Dendritic cell treated with granulocyte-macrophage colony-stimulating factor and Interleukin-4, amounts not matched to agents 40 ng/mL and 50 ng/mL, for 4 days (primary cell): Measurements from ENCODE around the gene ST3GAL5.

Source experiments
- H3K27ac Mint-ChIP-seq: one replicate; pipeline ENCODE4 v1.8.0; 2022; ENCODE audit warnings: mild to moderate bottlenecking, mixed read lengths
- H3K27me3 Mint-ChIP-seq: one replicate; pipeline ENCODE4 v1.8.0; 2022; ENCODE audit warnings: mild to moderate bottlenecking, mixed read lengths
- H3K36me3 Mint-ChIP-seq: one replicate; pipeline ENCODE4 v1.8.0; 2022; ENCODE audit warnings: low read depth, mixed read lengths
- H3K4me1 Mint-ChIP-seq: one replicate; pipeline ENCODE4 v1.8.0; 2022; ENCODE audit warnings: low read depth, mixed read lengths
- H3K4me3 Mint-ChIP-seq: one replicate; pipeline ENCODE4 v1.8.0; 2022; ENCODE audit warnings: mild to moderate bottlenecking, moderate library complexity, mixed read lengths
- H3K9me3 Mint-ChIP-seq: one replicate; pipeline ENCODE4 v1.8.0; 2022; ENCODE audit warnings: mixed read lengths
- intact Hi-C: fragments of 100-400 bp; cut with micrococcal nuclease; formaldehyde crosslinking; loops from one replicate; pipeline ENCODE4 v1.15.0; 2022

Gene ST3GAL5

GRCh38 chr2:85800586-85800985 lies 88.2 kb downstream of the ST3GAL5 start:
- Mint-ChIP-seq H3K27ac (no peak overlapping the region), H3K4me1 (peaks cover 10% of the 10 kb centered on the region), H3K9me3 (peaks cover 6% of the 10 kb centered on the region), H3K4me3 (no peak overlapping the region), H3K36me3 (no peaks in the 10 kb centered on the region), H3K27me3 (peaks cover 39% of the 10 kb centered on the region)
- intact Hi-C loops, result no loop called here

GRCh38 chr2:85799215-85799956 lies 89.4 kb downstream of the ST3GAL5 start:
- peaks cover 7% of the 10 kb centered on the region for H3K4me1 Mint-ChIP-seq
- no peak overlapping the region for H3K4me3 Mint-ChIP-seq
- no peaks in the 10 kb centered on the region for H3K36me3 Mint-ChIP-seq
- peaks cover 6% of the 10 kb centered on the region for H3K9me3 Mint-ChIP-seq
- peaks cover 37% of the 10 kb centered on the region for H3K27me3 Mint-ChIP-seq
- intact Hi-C loops, result no loop called here
- no peak overlapping the region for H3K27ac Mint-ChIP-seq

- Mint-ChIP-seq H3K36me3 (no peaks in the 10 kb centered on the region), H3K4me3 (no peak overlapping the region), H3K27ac (no peak overlapping the region), H3K4me1 (no peaks in the 10 kb centered on the region), H3K27me3 (peaks cover 28% of the 10 kb centered on the region), H3K9me3 (peaks cover 6% of the 10 kb centered on the region)
- intact Hi-C loops, result loop anchor here (2.0 kb wide), 1 partner anchor 47 kb away; no protein-coding TSS in a partner anchor
Measured at GRCh38 chr2:85797921-85798320, 90.9 kb downstream of the ST3GAL5 start.

GRCh38 chr2:85797263-85797660 lies 91.5 kb downstream of the ST3GAL5 start:
- H3K27ac Mint-ChIP-seq, result no peak overlapping the region
- H3K9me3 Mint-ChIP-seq, result peaks cover 4% of the 10 kb centered on the region
- H3K4me1 Mint-ChIP-seq, result no peaks in the 10 kb centered on the region
- no peaks in the 10 kb centered on the region for H3K36me3 Mint-ChIP-seq
- H3K27me3 Mint-ChIP-seq, result peaks cover 32% of the 10 kb centered on the region
- intact Hi-C loops, result loop anchor here (2.0 kb wide), 1 partner anchor 46 kb away; no protein-coding TSS in a partner anchor
- no peak overlapping the region for H3K4me3 Mint-ChIP-seq

GRCh38 chr2:85796341-85797262 lies 92.2 kb downstream of the ST3GAL5 start:
- Mint-ChIP-seq H3K27ac (no peak overlapping the region), H3K4me1 (no peaks in the 10 kb centered on the region), H3K9me3 (no peaks in the 10 kb centered on the region), H3K27me3 (peaks cover 36% of the 10 kb centered on the region), H3K4me3 (no peak overlapping the region), H3K36me3 (no peaks in the 10 kb centered on the region)
- intact Hi-C loops, result loop anchor here (2.0 kb wide), 1 partner anchor 46 kb away; no protein-coding TSS in a partner anchor

GRCh38 chr2:85796046-85796340 lies 92.8 kb downstream of the ST3GAL5 start:
- peaks cover 39% of the 10 kb centered on the region for H3K27me3 Mint-ChIP-seq
- H3K4me1 Mint-ChIP-seq, result peaks cover 2% of the 10 kb centered on the region
- intact Hi-C loops, result loop anchor here (2.0 kb wide), 1 partner anchor 45 kb away; no protein-coding TSS in a partner anchor
- no peaks in the 10 kb centered on the region for H3K36me3 Mint-ChIP-seq
- no peak overlapping the region for H3K4me3 Mint-ChIP-seq
- H3K27ac Mint-ChIP-seq, result no peak overlapping the region
- H3K9me3 Mint-ChIP-seq, result no peaks in the 10 kb centered on the region

GRCh38 chr2:85795331-85796045 lies 93.3 kb downstream of the ST3GAL5 start:
- Mint-ChIP-seq H3K4me1 (peaks cover 7% of the 10 kb centered on the region), H3K36me3 (no peaks in the 10 kb centered on the region), H3K27me3 (peaks cover 41% of the 10 kb centered on the region), H3K27ac (no peak overlapping the region), H3K4me3 (no peak overlapping the region), H3K9me3 (no peaks in the 10 kb centered on the region)
- intact Hi-C loops, result loop anchor here (2.0 kb wide), 1 partner anchor 45 kb away; no protein-coding TSS in a partner anchor

GRCh38 chr2:85794491-85795121 lies 94.2 kb downstream of the ST3GAL5 start:
- Mint-ChIP-seq H3K4me1 (peaks cover 16% of the 10 kb centered on the region), H3K27ac (no peak overlapping the region), H3K9me3 (no peaks in the 10 kb centered on the region), H3K4me3 (no peak overlapping the region), H3K36me3 (no peaks in the 10 kb centered on the region), H3K27me3 (peaks cover 40% of the 10 kb centered on the region)
- intact Hi-C loops, result no loop called here

- peaks cover 38% of the 10 kb centered on the region for H3K27me3 Mint-ChIP-seq
- H3K4me3 Mint-ChIP-seq, result no peak overlapping the region
- intact Hi-C loops, result no loop called here
- no peak overlapping the region for H3K27ac Mint-ChIP-seq
- no peaks in the 10 kb centered on the region for H3K9me3 Mint-ChIP-seq
- no peaks in the 10 kb centered on the region for H3K36me3 Mint-ChIP-seq
- H3K4me1 Mint-ChIP-seq, result peaks cover 17% of the 10 kb centered on the region
Measured at GRCh38 chr2:85794038-85794441, 94.8 kb downstream of the ST3GAL5 start.

- no peaks in the 10 kb centered on the region for H3K36me3 Mint-ChIP-seq
- peaks cover 17% of the 10 kb centered on the region for H3K4me1 Mint-ChIP-seq
- H3K27ac Mint-ChIP-seq, result no peak overlapping the region
- H3K27me3 Mint-ChIP-seq, result peaks cover 37% of the 10 kb centered on the region
- no peaks in the 10 kb centered on the region for H3K9me3 Mint-ChIP-seq
- H3K4me3 Mint-ChIP-seq, result no peak overlapping the region
- intact Hi-C loops, result no loop called here
Measured at GRCh38 chr2:85793584-85793983, 95.2 kb downstream of the ST3GAL5 start.

GRCh38 chr2:85792783-85793441 lies 95.9 kb downstream of the ST3GAL5 start:
- Mint-ChIP-seq H3K9me3 (no peaks in the 10 kb centered on the region), H3K27me3 (peaks cover 38% of the 10 kb centered on the region), H3K27ac (no peak overlapping the region), H3K36me3 (no peaks in the 10 kb centered on the region), H3K4me1 (peaks cover 17% of the 10 kb centered on the region), H3K4me3 (no peak overlapping the region)
- intact Hi-C loops, result no loop called here

- Mint-ChIP-seq H3K4me3 (no peak overlapping the region), H3K36me3 (no peaks in the 10 kb centered on the region), H3K27me3 (peaks cover 30% of the 10 kb centered on the region), H3K4me1 (peaks cover 17% of the 10 kb centered on the region), H3K27ac (no peak overlapping the region), H3K9me3 (no peaks in the 10 kb centered on the region)
- intact Hi-C loops, result no loop called here
Measured at GRCh38 chr2:85791704-85792565, 96.9 kb downstream of the ST3GAL5 start.
